ENCODE results near the gene ZNF648. TPM values are rescaled to one million over a fixed set of nuclear protein-coding genes. Genes with fewer than 3 reads are reported as not detected.
"Not testable (repeated sequence)": the region's sequence is repeated elsewhere in the genome, so short reads cannot be mapped to it uniquely, and the experiment has no call there.

Gene ZNF648
- total RNA-seq, 1 donor from 2014 or later, result 0.81 TPM

DNA sequence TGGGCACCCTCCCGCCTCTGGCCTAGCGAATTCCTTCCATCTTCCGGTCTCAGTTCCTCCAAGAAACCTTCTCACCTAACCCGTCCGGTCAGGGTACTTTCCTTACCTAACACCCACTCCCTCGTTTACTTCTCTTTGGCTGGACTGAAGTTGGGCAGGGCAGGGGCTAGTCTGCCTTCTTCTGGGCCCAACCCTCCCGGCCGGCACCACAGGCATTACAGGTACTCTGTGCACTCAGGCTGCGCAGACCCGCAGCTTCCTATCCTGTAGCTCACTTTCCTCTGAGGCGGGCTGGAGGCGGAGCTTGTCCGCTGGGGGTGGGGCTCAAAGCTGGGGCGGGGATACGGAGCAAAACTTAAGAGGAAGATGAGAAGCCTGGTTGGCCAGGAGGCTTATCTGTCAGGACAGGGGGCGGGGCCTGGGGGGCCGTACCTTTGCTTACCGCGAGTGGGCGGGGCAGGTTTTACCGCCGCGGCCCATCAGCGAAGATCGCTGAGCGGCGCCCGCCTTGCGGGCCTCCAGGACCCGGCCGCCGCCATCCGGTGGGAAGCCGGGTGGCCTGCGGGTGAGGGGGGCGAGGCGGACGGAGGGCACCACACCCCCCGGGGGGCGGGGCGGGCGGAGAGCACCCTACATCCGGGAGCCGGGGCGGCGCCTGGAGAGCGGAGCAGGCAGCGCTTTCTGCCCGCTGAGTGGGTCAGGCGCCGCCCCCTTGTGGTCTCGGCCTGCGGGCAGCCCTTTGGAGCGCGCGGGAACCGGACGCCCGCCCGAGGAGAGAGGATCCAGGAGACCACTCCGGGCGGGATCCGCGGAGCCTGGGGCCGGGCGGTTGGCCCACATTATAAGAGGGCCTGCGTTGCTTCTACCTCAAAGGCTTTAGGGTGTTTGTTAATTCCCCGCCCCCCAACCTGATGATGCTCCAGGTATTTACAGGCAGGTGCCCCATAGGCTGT is 31.9 kb downstream of the ZNF648 start:
- H3K36me3 Mint-ChIP-seq (ENCODE audit: insufficient read depth), result no peaks in the 10 kb centered on the region
- peaks cover 12% of the 10 kb centered on the region for H3K4me1 Mint-ChIP-seq (ENCODE audit: low read depth)
- H3K27ac Mint-ChIP-seq, result peak overlapping the region; percentile 99
- no peaks in the 10 kb centered on the region for H3K9me3 Mint-ChIP-seq (ENCODE audit: low read depth)
- TF ChIP-seq, protein P1, sequence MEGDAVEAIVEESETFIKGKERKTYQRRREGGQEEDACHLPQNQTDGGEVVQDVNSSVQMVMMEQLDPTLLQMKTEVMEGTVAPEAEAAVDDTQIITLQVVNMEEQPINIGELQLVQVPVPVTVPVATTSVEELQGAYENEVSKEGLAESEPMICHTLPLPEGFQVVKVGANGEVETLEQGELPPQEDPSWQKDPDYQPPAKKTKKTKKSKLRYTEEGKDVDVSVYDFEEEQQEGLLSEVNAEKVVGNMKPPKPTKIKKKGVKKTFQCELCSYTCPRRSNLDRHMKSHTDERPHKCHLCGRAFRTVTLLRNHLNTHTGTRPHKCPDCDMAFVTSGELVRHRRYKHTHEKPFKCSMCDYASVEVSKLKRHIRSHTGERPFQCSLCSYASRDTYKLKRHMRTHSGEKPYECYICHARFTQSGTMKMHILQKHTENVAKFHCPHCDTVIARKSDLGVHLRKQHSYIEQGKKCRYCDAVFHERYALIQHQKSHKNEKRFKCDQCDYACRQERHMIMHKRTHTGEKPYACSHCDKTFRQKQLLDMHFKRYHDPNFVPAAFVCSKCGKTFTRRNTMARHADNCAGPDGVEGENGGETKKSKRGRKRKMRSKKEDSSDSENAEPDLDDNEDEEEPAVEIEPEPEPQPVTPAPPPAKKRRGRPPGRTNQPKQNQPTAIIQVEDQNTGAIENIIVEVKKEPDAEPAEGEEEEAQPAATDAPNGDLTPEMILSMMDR (IDR thresholded peaks at IDR 0.05; ENCODE audit: unreplicated experiment), result peak; percentile 60
- no peaks in the 10 kb centered on the region for H3K27me3 Mint-ChIP-seq
- peak overlapping the region; percentile 91 for H3K4me3 Mint-ChIP-seq (ENCODE audit: low read depth)
- peak; percentile 99 for DNase-seq (ENCODE audit: low spot score, unreplicated experiment)

DNA sequence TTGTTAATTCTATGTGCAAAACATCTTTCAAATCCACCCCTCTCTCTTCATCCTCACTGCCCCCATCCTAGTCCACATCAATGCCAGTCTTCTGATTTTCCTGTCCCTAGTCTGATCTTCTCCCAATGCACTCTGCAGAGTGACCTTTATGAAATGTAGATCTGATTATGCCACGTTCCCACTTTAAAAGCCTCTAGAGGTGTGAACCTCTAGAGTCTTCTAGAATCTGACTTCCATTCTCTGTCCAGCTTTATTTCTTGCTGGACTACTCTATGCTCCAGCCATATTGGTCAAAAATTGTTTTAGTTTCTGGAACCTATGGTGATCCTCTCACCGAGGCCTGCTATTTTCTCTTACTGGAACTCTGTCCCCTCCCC is 32.5 kb downstream of the ZNF648 start:
- TF ChIP-seq, protein P1 (IDR thresholded peaks at IDR 0.05; ENCODE audit: unreplicated experiment), result no peak
- Mint-ChIP-seq H3K27ac (peak overlapping the region; percentile 99), H3K27me3 (no peaks in the 10 kb centered on the region), H3K36me3 (ENCODE audit: insufficient read depth) (no peaks in the 10 kb centered on the region), H3K9me3 (ENCODE audit: low read depth) (no peaks in the 10 kb centered on the region), H3K4me1 (ENCODE audit: low read depth) (peaks cover 12% of the 10 kb centered on the region), H3K4me3 (ENCODE audit: low read depth) (peak overlapping the region; percentile 91)
- DNase-seq (ENCODE audit: low spot score, unreplicated experiment), result no peak

DNA sequence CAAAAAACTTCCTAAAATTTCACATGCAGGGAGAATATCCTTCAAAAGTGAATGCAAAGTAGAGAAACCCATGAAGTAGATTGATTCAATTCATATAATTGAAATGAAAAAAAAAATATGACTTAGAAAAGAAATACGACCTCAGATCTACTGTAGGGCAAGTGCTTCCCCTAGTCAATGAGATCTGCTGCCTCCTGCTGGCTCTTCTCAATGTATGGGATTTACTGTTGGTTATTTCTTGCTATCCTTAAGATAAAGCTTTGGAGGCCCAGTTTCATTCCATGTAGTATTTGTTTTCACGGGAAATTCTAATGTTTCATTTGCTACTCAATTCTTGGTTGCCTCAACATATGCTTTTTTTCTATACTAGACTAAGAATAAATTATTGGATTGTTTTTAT is 46.2 kb downstream of the ZNF648 start:
- H3K4me3 Mint-ChIP-seq (ENCODE audit: low read depth), result no peak overlapping the region
- TF ChIP-seq, protein P1 (IDR thresholded peaks at IDR 0.05; ENCODE audit: unreplicated experiment), result no peak
- no peaks in the 10 kb centered on the region for H3K27me3 Mint-ChIP-seq
- DNase-seq (ENCODE audit: low spot score, unreplicated experiment), result no peak
- H3K9me3 Mint-ChIP-seq (ENCODE audit: low read depth), result peaks cover 16% of the 10 kb centered on the region
- peaks cover 2% of the 10 kb centered on the region for H3K36me3 Mint-ChIP-seq (ENCODE audit: insufficient read depth)
- no peaks in the 10 kb centered on the region for H3K4me1 Mint-ChIP-seq (ENCODE audit: low read depth)
- H3K27ac Mint-ChIP-seq, result no peak overlapping the region

DNA sequence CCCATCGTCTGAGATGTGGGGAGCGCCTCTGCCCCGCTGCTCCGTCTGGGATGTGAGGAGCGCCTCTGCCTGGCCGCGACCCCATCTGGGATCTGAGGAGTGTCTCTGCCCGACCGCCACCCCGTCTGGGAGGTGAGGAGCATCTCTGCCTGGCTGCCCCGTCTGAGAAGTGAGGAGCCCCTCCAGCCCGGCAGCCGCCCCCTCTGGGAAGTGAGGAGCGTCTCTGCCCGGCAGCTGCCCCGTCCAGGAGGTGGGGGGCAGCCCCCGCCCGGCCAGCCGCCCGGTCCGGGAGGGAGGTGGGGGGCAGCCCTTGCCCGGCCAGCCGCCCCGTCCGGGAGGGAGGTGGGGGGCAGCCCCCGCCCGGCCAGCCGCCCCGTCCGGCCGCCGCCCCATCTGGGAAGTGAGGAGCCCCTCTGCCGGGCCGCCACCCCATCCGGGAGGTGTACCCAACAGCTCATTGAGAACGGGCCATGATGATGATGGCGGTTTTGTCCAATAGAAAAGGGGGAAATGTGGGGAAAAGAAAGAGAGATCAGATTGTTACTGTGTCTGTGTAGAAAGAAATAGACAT is 50.6 kb downstream of the ZNF648 start:
- not testable (repeated sequence) for H3K36me3 Mint-ChIP-seq (ENCODE audit: insufficient read depth); H3K27ac Mint-ChIP-seq; H3K27me3 Mint-ChIP-seq; H3K4me1 Mint-ChIP-seq (ENCODE audit: low read depth); DNase-seq (ENCODE audit: low spot score, unreplicated experiment); H3K4me3 Mint-ChIP-seq (ENCODE audit: low read depth)
- peaks cover 38% of the 10 kb centered on the region for H3K9me3 Mint-ChIP-seq (ENCODE audit: low read depth)

DNA sequence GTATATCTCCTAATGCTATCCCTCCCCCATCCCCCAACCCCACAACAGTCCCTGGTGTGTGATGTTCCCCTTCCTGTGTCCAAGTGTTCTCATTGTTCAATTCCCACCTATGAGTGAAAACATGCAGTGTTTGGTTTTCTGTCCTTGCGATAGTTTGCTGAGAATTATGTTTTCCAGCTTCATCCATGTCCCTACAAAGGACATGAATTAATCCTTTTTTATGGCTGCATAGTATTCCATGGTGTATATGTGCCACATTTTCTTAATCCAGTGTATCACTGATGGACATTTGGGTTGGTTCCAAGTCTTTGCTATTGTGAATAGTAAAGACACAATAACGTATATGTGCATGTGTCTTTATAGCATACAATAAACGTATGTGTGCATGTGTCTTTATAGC is 56.1 kb downstream of the ZNF648 start:
- not testable (repeated sequence) for H3K27ac Mint-ChIP-seq; DNase-seq (ENCODE audit: low spot score, unreplicated experiment); H3K27me3 Mint-ChIP-seq; H3K36me3 Mint-ChIP-seq (ENCODE audit: insufficient read depth); H3K4me3 Mint-ChIP-seq (ENCODE audit: low read depth); H3K4me1 Mint-ChIP-seq (ENCODE audit: low read depth)
- peaks cover 27% of the 10 kb centered on the region for H3K9me3 Mint-ChIP-seq (ENCODE audit: low read depth)

DNA sequence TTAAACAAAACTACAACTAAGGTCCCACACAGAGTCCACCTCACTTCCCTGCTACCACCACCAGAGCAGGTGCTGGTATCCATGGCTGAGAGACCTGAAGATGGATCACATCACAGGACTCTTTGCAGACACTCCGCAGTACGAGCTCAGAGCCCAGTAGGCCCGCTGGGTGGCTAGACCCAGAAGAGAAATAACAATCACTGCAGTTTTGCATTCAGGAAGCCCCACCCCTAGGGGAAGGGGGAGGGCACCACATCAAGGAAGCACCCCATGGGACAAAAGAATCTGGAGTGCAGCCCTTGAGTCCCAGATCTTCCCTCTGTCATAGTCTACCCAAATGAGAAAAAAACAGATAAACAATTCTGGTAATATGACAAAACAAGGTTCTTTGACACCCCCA is 56.9 kb downstream of the ZNF648 start:
- Mint-ChIP-seq H3K4me1 (ENCODE audit: low read depth) (no peaks in the 10 kb centered on the region), H3K4me3 (ENCODE audit: low read depth) (no peak overlapping the region), H3K9me3 (ENCODE audit: low read depth) (peaks cover 21% of the 10 kb centered on the region), H3K36me3 (ENCODE audit: insufficient read depth) (peaks cover 2% of the 10 kb centered on the region), H3K27me3 (peaks cover 4% of the 10 kb centered on the region), H3K27ac (no peak overlapping the region)
- DNase-seq (ENCODE audit: low spot score, unreplicated experiment), result no peak
- TF ChIP-seq, protein P1 (IDR thresholded peaks at IDR 0.05; ENCODE audit: unreplicated experiment), result no peak

Data from progenitor cell of endocrine pancreas (in vitro differentiated cells).